H9 (cell line): ENCODE results near the gene MBNL1. TPM values are rescaled to one million over a fixed set of nuclear protein-coding genes. Genes with fewer than 3 reads are reported as not detected.

ENCODE experiments used
- DNase-seq: peaks from one replicate; pipeline ENCODE4 v3.0.0-alpha.2; 2017
- H2AFZ ChIP-seq: one replicate; pipeline ENCODE4 v1.6.1; 2013; ENCODE audit warnings: mild to moderate bottlenecking, low read length, control low read depth, moderate library complexity
- H2AK5ac ChIP-seq: 2 replicates; pipeline ENCODE4 v1.6.1; 2013; ENCODE audit warnings: low read length, control low read depth, mixed read lengths; ENCODE audit not compliant: insufficient read length
- H2BK120ac ChIP-seq: one replicate; pipeline ENCODE4 v1.6.1; 2013; ENCODE audit warnings: low read depth, mild to moderate bottlenecking, low read length, control low read depth, inconsistent platforms; ENCODE audit not compliant: poor library complexity, severe bottlenecking
- H2BK12ac ChIP-seq: 2 replicates; pipeline ENCODE4 v1.6.1; 2013; ENCODE audit warnings: low read length, control low read depth, mixed read lengths, low read depth; ENCODE audit not compliant: insufficient read length
- H2BK15ac ChIP-seq: 2 replicates; pipeline ENCODE4 v1.6.1; 2013; ENCODE audit warnings: low read depth, low read length, control low read depth
- H2BK20ac ChIP-seq: one replicate; pipeline ENCODE4 v1.6.1; 2013; ENCODE audit warnings: low read depth, mild to moderate bottlenecking, low read length, control low read depth, inconsistent platforms; ENCODE audit not compliant: poor library complexity, severe bottlenecking
- H2BK5ac ChIP-seq: 2 replicates; pipeline ENCODE4 v1.6.1; 2013; ENCODE audit warnings: low read length, control low read depth, mixed read lengths; ENCODE audit not compliant: insufficient read length
- H3K14ac ChIP-seq: 2 replicates; pipeline ENCODE4 v1.6.1; 2013; ENCODE audit warnings: low read length, control low read depth; ENCODE audit not compliant: insufficient read depth
- H3K18ac ChIP-seq: 2 replicates; pipeline ENCODE4 v1.6.1; 2013; ENCODE audit warnings: low read depth, mild to moderate bottlenecking, mixed read lengths, low read length, control low read depth; ENCODE audit not compliant: insufficient read length
- H3K23ac ChIP-seq: 2 replicates; pipeline ENCODE4 v1.6.1; 2013; ENCODE audit warnings: low read length, control low read depth, mixed read lengths, low read depth; ENCODE audit not compliant: insufficient read length
- H3K23me2 ChIP-seq: 2 replicates; pipeline ENCODE4 v1.6.1; 2013; ENCODE audit warnings: low read depth, mild to moderate bottlenecking, mixed read lengths, low read length, control low read depth; ENCODE audit not compliant: insufficient read length, poor library complexity, severe bottlenecking
- H3K27ac ChIP-seq: 2 replicates; pipeline ENCODE4 v1.5.1; 2013; ENCODE audit warnings: low read length, control low read depth, mixed read lengths, low read depth; ENCODE audit not compliant: insufficient read length
- H3K27me3 ChIP-seq: 2 replicates; pipeline ENCODE4 v1.6.1; 2013; ENCODE audit warnings: low read length, control low read depth, inconsistent platforms; ENCODE audit not compliant: insufficient read depth
- H3K4ac ChIP-seq: 2 replicates; pipeline ENCODE4 v1.6.1; 2013; ENCODE audit warnings: low read depth, mild to moderate bottlenecking, control low read depth, inconsistent platforms, low read length, moderate library complexity
- H3K4me1 ChIP-seq: 2 replicates; pipeline ENCODE4 v1.6.1; 2013; ENCODE audit warnings: low read length, control low read depth, inconsistent platforms; ENCODE audit not compliant: insufficient read depth
- H3K4me2 ChIP-seq: 2 replicates; pipeline ENCODE4 v1.6.1; 2013; ENCODE audit warnings: low read length, control low read depth, mixed read lengths; ENCODE audit not compliant: insufficient read length, insufficient read depth
- H3K56ac ChIP-seq: 2 replicates; pipeline ENCODE4 v1.6.1; 2013; ENCODE audit warnings: low read depth, mild to moderate bottlenecking, mixed read lengths, low read length, control low read depth; ENCODE audit not compliant: insufficient read length
- H3K79me1 ChIP-seq: 2 replicates; pipeline ENCODE4 v1.6.1; 2013; ENCODE audit warnings: low read depth, mild to moderate bottlenecking, moderate library complexity, low read length, control low read depth, inconsistent platforms; ENCODE audit not compliant: insufficient read depth, poor library complexity, severe bottlenecking
- H3K79me2 ChIP-seq: 2 replicates; pipeline ENCODE4 v1.6.1; 2013; ENCODE audit warnings: low read length, control low read depth, inconsistent platforms; ENCODE audit not compliant: insufficient read depth
- H3K9ac ChIP-seq: 2 replicates; pipeline ENCODE4 v1.6.1; 2013; ENCODE audit warnings: low read length, control low read depth, mixed read lengths; ENCODE audit not compliant: insufficient read length; ENCODE audit errors: extremely low read depth
- H3K9me3 ChIP-seq: one replicate; pipeline ENCODE4 v1.6.1; 2013; ENCODE audit warnings: low read depth, low read length, inconsistent platforms; ENCODE audit not compliant: control insufficient read depth
- H3T11ph ChIP-seq: one replicate; pipeline ENCODE4 v1.6.1; 2013; ENCODE audit warnings: mild to moderate bottlenecking, low read length, control low read depth, inconsistent platforms
- H4K20me1 ChIP-seq: one replicate; pipeline ENCODE4 v1.6.1; 2013; ENCODE audit not compliant: control insufficient read depth, insufficient read length, insufficient read depth
- H4K5ac ChIP-seq: 2 replicates; pipeline ENCODE4 v1.6.1; 2013; ENCODE audit warnings: low read depth, mild to moderate bottlenecking, mixed read lengths, low read length, control low read depth; ENCODE audit not compliant: insufficient read length
- H4K8ac ChIP-seq: replicated peaks from 2 replicates; pipeline ENCODE4 v1.6.1; 2013; ENCODE audit warnings: low read length, control low read depth, mixed read lengths, low read depth; ENCODE audit not compliant: insufficient read length
- H4K91ac ChIP-seq: 2 replicates; pipeline ENCODE4 v1.6.1; 2013; ENCODE audit warnings: low read depth, mild to moderate bottlenecking, moderate library complexity, mixed read lengths, low read length, control low read depth; ENCODE audit not compliant: insufficient read length
- H3K27ac Mint-ChIP-seq, 3 experiments: 2 replicates in 2 of 3; 3 replicates in 1 of 3; pipeline ENCODE4 v1.8.0; 2020 to 2021; ENCODE audit warnings: mixed read lengths in 3 of 3, mild to moderate bottlenecking in 1 of 3, moderate library complexity in 1 of 3
- H3K27me3 Mint-ChIP-seq: 2 replicates; pipeline ENCODE4 v1.8.0; 2021; ENCODE audit warnings: low read depth, mild to moderate bottlenecking, moderate library complexity, mixed read lengths
- H3K36me3 Mint-ChIP-seq, 3 experiments: 2 replicates in 2 of 3; 3 replicates in 1 of 3; pipeline ENCODE4 v1.8.0; 2020 to 2021; ENCODE audit warnings: low read depth in 3 of 3, mixed read lengths in 3 of 3; ENCODE audit not compliant: insufficient read depth in 1 of 3
- H3K4me1 Mint-ChIP-seq, 2 experiments: 2 replicates each; pipeline ENCODE4 v1.8.0; 2020; ENCODE audit warnings: mixed read lengths in 2 of 2
- H3K4me3 Mint-ChIP-seq, 2 experiments: 2 replicates in 1 of 2; 3 replicates in 1 of 2; pipeline ENCODE4 v1.8.0; 2020 to 2021; ENCODE audit warnings: mild to moderate bottlenecking in 2 of 2, mixed read lengths in 2 of 2, moderate library complexity in 1 of 2
- H3K9me3 Mint-ChIP-seq, 2 experiments: 2 replicates in 1 of 2; 3 replicates in 1 of 2; pipeline ENCODE4 v1.8.0; 2020; ENCODE audit warnings: mild to moderate bottlenecking in 2 of 2, mixed read lengths in 2 of 2, moderate library complexity in 1 of 2
- CTCF ChIP-seq: fragments of 200-600 bp; sonication (generic); conservative IDR thresholded peaks from 3 replicates; pipeline ENCODE4 v1.8.0; 2021; ENCODE audit warnings: antibody characterized with exemption, mild to moderate bottlenecking
- WGBS: extraction: QIAGEN DNeasy Blood & Tissue Kit; methylation state at CpG from one replicate; pipeline ENCODE4 v1.1.7; 2013; ENCODE audit warnings: missing lambda C conversion rate, low lambda C conversion rate, mixed read lengths; ENCODE audit not compliant: insufficient read length; ENCODE audit errors: extremely low coverage; 5-methylcytosine and 5-hydroxymethylcytosine counted together
- total RNA-seq: library from RNA; stranded (reverse); gene quantifications from 2 replicates; pipeline ENCODE4 v1.2.1, GENCODE V29; 2021

Gene MBNL1
- total RNA-seq, 1 experiment from 2014 or later: 14.9 TPM

GRCh38 chr3:152276681-152277080, 8.0 kb downstream of the MBNL1 start:
- Histone ChIP-seq H3K23ac (no peak overlapping the region), H4K8ac (no peak overlapping the region), H3K14ac (no peak overlapping the region), H4K91ac (no peak overlapping the region), H4K5ac (no peak overlapping the region), H4K20me1 (no peaks in the 10 kb centered on the region), H2BK20ac (no peak overlapping the region), H2AFZ (no peak overlapping the region), H2BK15ac (no peak overlapping the region), H3K27ac (no peak overlapping the region), H3K79me1 (no peaks in the 10 kb centered on the region), H3K9ac (no peak overlapping the region), H3K4me2 (no peak overlapping the region), H3K9me3 (no peaks in the 10 kb centered on the region), H3K56ac (no peak overlapping the region), H3K23me2 (no peaks in the 10 kb centered on the region), H3K79me2 (peaks cover 4% of the 10 kb centered on the region; the same call in 1 of the 2 replicates), H2AK5ac (no peak overlapping the region), H2BK120ac (no peak overlapping the region), H3K4me1 (peaks cover 2% of the 10 kb centered on the region; the same call in 1 of the 2 replicates), H2BK12ac (no peak overlapping the region), H3K18ac (no peak overlapping the region), H2BK5ac (no peak overlapping the region), H3K4ac (no peak overlapping the region), H3K27me3 (no peaks in the 10 kb centered on the region), H3T11ph (no peak overlapping the region)
- H3K9me3 Mint-ChIP-seq: no peaks in the 10 kb centered on the region
- H3K4me1 Mint-ChIP-seq: peaks cover 19 to 27% of the 10 kb centered on the region in 2 experiments
- 0 out of 7 replicates have a peak overlapping the region, but pooled peaks of 1 of the 3 experiments have one; percentile 1 for H3K27ac Mint-ChIP-seq
- no peak overlapping the region; a peak in 1 of 5 replicates for H3K4me3 Mint-ChIP-seq
- DNase-seq: no peak
- no peaks in the 10 kb centered on the region for H3K36me3 Mint-ChIP-seq
- no peak for TF ChIP-seq CTCF
- H3K27me3 Mint-ChIP-seq: no peaks in the 10 kb centered on the region
- no CpG with 5 or more reads among the region's 1 CpG for WGBS
